Kidney capillary endothelial cell (primary cell): ENCODE data around the gene MDFI.
"Not testable (repeated sequence)": the region's sequence is repeated elsewhere in the genome, so short reads cannot be mapped to it uniquely, and the experiment has no call there.

Experiments
- DNase-seq: peaks from one replicate; pipeline ENCODE4 v3.0.0-alpha.2; 2018; ENCODE audit warnings: low spot score

Gene MDFI

DNA sequence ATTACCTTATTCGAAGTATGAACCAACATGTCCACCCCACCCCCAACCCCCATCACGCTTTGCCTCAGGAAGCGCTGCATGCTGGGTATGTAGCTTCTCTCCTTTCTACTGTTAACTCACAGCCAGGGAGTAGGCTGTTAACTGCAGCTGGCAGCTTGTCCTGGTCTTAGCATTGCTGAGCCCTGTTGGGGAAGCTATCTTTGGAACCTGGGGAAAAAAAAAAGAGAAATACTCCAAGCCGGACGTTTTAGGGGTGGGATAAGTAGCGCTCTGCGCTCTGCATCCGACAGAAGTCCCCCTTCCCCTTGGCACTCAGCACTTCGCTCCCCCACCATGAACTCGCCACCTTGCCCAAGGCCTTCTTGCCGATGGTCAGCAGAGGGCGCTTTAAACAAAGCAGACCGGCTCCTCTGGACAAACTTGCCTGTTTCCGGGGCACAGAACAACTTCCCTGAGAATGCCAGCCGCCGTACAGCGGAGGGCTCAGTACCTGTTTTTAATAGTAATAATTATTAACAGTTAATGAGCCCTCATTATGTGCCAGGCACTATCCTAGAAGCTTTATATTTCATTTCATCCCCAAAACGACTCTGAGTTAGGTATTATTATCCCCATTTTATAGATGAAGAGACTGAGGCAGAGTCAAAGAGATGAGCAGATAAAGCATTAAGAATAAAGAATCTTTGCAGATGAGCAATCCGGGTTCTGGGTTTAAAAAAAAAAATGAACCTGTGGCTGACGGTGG is 35.2 kb upstream of the MDFI start:
- DNase-seq, result peak; percentile 75

DNA sequence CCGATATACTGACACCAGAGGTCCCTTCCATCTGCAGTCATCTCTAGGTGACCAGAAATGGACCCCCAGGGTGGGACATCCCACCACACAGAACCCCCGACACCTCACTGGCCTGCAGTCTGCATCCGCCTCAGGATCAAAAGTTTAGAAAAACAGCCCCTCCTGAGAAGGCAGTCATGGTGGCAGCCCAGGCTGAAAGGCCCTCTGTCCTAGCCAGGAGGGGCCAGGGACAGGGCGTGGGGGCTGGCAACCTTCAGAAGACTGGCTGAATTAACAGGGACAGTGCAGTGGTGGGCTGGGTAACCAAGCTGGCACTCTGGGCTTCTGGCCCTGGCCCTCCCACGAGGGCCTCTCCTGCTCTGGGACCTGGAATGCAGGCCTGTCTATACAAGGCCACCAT is 34.3 kb upstream of the MDFI start:
- no peak for DNase-seq

DNA sequence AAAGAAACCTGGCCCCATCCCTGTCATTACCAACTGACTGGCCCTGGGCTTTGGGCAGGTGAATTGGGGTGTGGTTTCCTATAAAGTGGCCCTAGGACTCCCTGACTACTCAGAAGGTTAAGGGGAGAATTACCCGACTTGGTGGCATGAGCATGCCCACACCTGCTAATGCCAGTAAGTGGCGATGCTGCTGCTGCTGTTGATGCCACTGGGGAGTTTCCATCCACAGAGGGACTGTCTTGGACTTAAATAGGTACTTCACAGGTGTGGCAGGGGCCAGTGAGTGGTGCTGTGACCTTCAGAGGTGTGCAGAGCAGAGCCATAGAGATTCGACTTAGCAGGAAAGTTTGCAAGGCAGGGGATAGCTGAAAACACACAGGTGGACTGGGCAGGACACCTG is 32.6 kb upstream of the MDFI start:
- no peak for DNase-seq

DNA sequence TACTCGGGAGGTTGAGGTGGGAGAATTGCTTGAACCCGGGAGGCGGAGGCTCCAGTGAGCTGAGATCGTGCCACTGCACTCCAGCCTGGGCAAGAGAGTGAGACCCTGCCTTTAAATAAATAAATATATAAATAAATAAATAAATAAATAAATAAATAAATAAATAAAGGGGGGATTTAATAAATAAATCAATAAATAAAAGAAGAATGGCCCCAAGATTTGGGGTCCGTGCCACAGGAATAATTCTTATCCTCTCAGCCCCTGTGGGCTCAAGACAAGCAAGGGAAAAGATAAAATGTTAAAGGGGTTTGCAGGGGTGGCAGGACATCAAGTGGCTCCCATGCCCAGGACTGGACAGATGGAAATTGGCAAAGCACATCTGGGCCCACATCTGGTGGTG is 31.2 kb upstream of the MDFI start:
- no peak for DNase-seq

DNA sequence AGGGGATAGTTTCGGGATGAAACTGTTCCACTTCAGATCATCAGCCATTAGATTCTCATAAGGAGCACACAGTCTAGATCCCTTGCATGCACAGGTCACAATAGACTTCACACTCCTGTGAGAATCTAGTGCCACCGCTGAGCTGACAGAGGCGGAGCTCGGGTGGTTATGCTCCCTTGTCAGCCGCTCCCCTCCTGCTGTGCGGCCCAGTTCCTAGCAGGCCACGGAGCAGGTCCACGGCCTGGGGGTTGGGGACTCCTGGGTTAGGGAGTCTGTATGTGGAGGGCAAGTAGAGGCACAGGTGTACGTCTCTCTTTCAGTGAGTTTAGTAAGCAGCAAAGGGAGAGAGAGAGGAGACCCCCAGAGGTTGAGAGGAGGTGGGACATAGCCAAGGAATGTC is 30.5 kb upstream of the MDFI start:
- no peak for DNase-seq

DNA sequence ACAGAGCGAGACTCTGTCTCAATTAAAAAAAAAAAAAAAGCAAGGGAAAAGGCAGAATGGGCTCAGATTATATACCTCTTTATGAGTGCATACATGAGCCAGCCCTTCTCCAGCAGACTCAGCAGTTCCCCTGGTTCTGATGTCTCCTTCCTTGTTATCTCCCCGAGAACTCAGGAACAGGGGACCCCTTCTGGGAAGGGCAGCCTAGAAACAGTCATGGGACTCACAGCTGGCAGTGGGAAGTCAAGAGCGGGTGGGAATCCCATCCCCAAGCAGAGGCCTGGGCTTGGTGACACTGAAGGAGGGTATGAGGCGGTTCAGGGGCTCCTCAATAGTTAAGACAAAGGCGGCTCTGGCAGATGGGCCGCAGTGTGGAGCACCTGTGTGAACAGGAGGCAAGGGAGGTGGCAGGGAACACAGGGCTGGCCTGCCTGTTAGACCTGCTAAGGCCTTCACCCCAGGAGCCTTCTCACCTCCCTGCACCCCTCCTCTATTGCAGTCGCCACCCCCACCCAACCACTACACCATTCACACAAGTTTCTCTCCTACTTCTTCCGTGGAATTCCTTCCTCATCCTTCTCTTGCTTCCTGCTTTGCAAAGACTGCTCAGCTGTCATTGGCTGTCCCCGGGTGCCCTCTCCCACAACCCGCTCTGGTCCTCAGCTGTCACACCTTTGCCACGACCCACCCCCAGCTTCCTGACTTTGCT is 29.7 kb upstream of the MDFI start:
- DNase-seq, result no peak

DNA sequence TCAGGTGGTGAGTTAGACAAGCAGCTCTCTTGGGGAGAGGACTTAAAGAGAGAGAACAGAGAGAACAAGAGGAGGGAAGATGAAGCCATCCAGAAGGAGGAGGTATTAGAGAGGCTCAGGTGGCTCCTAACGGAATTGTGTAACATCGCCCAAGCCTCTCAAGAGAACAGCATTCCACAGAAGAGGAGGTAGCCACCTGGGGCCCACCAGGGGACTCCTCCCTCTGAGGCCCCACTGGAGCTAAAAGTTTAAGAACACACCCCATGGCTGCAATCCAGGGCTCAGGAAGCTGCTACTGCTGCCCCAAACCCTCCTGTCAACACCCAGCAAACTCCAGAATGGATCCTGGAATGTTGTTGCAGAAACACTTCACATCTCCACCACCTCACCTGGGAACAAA is 23.6 kb upstream of the MDFI start:
- DNase-seq, result no peak

DNA sequence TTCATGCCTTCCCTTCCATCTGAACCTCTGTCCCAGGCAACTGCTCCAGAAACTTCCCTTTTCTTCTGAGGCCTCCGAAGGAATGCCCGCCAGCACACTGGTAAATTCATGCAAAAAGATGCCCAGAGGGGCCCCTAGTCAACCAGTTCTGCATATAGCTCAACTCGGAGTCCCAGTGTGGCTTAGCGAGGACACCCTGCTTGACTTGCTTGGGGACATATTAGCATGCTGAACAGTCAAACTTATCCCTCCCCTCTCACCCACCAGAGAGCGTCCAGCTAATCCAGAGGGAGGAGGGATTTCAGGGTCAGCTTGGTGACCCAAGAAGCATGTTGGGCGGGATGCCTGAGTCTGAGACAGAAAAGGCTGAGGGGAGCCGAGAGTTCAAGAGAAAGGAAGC is 23.0 kb upstream of the MDFI start:
- no peak for DNase-seq

DNA sequence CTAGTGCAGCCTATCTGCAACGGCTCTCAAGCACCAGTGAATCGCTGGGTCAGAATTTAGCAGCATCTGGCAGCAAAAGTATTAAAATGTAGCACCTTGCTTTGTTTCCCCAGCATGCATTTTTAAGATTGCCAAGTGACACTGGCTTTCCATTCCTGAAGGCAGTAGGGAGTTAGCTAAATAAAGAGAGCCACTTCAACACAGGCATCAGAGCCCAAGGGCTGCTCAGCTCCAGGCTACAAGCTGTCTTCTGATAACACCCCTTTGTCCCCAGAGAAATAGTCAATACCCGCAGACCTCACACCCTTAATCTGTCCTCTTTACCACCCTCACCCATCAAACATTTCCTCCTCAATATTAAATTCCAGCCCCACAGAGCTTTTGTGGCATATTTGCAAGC is 19.7 kb upstream of the MDFI start:
- DNase-seq, result no peak

DNA sequence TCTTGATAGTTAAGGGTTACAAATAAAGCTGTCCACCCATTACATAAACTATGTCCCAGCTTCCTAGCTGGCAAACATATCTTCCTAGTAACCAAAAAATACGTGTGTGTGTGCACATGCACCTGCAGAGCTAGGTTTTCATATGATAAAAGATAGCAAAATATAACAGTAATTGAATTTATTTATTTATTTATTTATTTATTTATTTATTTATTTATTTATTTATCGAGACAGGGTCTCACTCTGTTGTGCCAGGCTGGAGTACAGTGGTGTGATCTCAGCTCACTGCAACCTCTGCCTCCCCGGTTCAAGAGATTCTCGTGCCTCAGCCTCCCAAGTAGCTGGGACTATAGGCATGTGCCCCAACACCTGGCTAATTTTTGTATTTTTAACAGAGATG is 19.1 kb upstream of the MDFI start:
- not testable (repeated sequence) for DNase-seq

DNA sequence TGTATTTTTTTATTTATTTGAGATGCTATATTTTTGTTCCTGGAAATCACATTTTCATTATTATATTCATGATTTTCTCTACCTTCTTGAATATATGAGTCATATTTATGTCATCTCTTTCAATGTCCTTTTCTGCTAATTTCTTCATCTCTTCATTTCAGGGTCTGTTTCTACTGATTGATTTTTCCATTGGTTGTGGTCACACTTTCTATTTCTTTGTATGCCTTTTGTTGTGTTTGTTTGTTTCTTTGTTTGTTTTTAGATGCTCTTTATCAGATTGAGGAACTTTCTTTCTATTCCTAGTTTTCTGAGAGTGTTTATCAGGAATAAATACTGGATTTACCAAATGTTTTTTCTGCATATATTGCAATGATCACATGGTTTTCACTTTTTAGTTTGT is 16.9 kb upstream of the MDFI start:
- DNase-seq, result no peak

DNA sequence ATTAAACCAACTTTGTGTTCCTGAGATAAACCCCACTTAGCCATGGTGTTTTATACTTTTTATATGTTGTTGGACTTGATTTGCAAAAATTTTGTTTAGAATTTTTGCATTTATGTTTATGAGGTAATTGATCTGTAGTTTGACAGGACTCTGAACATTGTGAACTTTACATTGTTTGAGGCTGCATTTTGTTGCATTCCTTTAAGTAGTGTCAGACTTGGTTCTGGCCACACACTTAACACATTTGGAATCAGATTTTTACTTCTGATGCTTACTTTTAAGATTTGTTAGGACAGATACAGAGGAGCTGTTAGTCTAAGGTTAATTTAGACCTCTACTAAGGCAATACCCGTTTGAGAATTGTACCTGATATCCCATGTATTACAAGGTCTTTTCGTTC is 16.5 kb upstream of the MDFI start:
- no peak for DNase-seq

DNA sequence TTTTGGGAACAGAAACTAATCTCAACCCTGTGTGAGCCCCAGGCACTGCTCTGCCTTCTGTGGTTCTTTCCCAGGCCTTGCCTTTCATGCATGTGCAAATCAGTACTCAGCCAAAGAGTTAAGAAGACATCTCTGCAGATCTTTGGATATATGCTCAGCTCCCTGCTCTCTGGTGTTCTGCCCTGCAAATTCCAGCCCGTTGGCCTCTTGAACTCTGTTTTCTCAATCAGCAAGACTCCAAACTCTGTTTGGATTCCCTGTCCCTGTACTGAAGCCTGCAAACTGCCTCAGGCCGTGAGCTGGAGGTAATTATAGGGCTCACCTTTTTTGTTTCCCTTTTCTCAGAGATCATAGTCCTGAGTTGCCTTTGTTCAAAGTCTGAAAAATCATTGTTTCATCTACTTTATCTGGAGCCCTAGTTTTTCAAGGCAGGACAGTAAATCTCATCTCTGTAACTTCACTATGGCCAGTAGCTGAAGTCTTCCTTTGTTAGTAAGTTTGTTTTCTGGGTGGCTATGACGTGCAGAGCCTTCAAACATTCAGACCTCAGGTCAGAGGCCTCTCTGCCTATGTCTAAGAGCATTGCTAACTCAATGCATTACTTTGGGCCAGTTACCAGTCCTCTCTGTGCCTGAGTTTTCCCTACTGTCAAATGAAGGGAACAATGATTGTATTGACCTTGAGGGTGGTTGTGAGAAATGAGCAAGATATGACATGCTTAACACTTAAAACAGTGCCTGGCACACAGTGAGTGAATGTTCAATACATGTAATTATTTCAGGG is 15.9 kb upstream of the MDFI start:
- DNase-seq, result no peak

DNA sequence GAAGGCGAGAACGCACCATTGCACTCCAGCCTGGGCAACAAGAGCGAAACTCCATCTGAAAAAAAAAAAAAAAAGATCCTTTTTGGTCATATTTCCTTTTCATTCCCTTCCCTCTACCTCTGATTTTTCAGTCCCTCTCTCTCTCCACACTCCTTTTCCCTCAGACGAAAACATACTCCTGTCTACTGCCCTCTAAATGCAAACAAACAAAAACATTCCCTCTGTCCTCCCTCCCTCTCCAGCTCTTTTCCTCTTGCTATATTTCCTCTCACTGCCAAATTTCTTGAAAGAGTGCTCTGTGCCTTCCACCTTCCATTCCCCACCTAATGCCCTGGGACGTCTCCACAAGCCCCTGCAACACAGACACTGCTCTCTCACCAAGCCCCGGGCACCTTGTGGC is 14.9 kb upstream of the MDFI start:
- DNase-seq, result no peak

DNA sequence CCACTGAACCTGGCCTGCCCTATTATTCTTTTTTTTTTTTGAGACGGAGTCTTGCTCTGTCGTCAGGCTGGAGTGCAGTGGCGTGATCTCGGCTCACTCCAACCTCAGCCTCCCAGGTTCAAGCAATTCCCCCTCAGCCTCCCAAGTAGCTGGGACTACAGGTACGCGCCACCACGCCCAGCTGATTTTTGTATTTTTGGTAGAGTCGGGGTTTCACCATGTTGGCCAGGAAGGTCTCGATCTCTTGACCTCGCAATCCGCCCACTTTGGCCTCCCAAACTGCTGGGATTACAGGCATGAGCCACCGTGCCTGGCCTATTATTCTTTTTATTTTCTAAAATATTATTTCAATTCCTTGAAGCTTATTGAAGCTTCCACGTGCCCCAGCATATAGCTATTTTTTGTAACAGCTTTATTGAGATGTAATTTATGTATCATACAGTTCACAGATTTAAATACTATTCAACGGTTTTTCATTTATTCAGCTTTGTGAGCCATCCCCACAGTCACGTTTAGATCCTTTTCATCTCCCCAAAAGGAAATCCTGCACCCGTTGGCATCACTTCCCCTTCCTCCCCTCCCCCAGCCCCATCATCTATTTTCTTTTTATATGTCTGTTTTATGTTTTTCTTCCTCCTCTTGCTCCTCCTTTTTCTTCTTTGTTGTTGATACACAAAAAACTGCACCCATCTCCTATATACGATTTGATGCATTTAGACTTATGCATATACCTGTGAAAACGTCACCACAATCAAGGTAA is 13.5 kb upstream of the MDFI start:
- DNase-seq, result no peak

DNA sequence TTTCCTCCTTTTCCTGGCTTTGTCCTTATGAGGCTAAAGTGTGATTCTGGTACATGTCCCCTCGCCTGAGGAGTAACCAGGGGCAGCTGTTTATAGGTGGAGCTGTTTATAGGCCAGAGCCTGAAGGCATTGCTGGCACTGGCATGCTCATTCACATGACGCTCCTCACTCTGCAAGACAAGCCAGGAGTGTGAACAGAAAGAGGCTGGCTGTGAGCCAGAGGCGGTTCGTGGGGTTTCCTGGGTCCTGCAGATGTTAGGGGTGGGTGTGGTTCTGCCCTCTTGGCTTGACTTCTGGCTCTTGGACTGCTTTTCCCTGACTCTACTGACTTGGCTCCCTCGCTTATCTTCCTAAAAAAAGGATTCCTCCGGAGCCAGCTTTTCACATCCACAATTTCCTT is 12.8 kb upstream of the MDFI start:
- no peak for DNase-seq

DNA sequence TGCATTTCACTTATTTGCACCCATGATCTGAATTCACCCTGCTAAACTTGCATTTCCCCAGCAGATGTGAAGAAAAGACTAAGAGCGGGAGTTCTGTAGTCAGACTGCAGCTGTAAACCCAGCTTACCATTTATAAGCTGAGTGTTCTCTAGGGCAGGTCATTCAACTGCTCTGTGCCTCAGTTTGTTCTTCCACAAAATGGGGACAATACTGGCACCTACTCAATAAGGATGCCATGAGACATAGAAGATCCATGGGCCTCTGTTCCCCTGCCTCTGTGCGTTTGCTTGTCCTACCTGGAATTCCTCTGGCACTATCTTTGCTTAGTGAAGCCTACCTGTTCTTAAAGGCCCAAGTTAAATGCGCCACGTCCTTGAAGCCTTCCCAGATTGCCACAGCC is 12.2 kb upstream of the MDFI start:
- DNase-seq, result no peak

DNA sequence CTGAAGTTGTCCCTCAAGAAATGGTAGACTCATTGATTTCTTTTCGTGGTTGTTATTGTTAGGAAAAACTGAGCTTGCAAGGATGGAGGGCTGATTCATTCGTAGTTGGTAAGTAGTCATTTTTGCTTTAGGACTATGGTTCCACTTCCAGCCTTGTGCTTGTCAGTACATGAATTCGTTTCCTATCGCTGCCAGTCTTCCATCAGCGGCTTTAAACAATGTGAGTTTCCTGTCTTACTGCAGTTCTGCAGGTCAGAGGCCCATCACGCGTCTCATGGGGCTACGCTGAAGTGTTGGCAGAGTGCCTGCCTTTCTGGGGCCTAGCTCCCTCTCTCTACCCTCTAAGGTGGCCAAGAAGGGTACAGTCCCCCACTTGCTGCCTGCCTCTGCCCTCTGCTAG is 11.4 kb upstream of the MDFI start:
- DNase-seq, result peak; percentile 66

DNA sequence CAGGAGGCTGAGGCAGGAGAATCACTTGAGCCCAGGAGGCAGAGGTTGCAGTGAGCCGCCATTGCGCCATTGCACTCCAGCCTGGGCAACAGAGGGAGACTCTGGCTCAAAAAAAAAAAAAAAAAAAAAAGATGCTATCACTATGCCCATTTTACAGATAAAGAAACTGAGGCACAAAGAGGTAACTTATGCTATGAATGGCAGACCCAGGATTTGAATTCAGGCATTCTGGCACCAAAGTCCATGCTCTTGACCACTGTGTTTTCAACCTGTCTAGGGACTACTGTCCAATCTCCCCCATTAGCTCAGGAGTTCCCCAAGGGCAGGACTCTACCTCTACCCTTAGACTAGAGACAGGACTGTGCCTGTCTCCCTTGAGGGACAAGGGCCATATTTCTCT is 9.1 kb upstream of the MDFI start:
- no peak for DNase-seq

DNA sequence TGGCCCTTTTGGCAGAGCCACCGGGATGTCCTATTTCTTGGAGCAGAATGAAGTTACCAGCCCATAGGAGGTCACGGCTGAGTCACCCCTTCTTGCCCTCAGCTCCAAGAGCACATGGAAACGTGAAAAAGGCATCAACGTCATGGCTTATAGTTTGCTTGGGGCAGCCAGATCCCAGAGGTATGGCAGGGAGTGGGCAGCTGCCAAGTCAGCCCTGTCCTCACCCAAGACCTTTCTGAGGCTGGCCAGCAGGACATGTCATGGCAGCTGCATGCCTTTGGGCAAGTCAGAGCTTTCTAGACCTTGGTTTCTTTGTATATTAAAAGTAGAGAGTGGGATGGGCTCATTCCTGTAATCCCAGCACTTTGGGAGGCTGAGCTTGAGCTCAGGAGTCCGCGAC is 8.2 kb upstream of the MDFI start:
- no peak for DNase-seq

DNA sequence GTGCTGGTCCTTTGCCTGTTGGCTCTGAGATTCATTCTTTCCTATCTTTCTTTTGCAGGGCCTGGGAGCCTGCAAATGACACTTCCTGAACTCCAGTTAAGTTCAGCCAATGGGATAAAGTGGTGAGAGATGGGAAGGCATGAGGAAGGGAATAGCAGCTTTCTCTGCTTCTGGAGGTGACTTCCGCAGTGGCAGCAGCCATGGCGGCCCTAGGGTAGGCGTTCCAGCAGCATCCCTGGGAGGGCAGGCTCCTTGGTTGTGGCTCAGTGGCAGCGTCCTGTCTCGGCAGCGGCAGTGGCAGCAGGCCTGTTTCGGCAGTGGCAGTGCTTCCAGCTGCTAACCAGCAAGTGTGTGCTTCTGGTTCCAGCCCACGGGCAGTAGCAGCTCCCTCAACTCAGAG is 7.3 kb upstream of the MDFI start:
- DNase-seq, result no peak

DNA sequence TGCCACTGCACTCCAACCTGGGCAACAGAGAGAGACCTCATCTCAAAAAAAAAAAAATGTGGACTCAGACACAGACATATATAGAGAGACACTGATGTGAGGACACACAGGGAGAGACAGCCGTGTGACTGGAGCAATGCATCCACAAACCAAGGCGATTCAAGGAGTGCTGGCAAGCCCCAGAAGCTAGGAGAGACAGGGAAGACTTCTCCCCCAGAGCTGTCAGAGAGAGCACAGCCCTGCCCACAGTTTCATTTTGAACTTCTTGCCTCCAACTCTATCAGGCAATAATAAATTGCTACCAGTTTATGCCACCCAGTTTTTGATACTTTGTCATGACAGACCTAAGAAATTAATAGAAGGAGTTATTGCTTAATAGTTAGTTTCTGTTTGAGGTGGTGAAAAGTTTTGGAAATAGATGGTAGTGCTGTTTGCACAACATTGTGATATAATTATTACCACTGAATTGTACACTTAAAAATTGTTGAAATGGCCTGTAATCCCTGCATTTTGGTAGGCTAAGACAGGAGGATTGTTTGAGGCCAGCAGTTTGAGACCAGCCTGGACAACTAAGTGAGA is 5.1 kb upstream of the MDFI start:
- DNase-seq, result no peak
